ENCODE measurements around the gene TNFRSF13B.
A peak's percentile ranks its signal among the peaks of the same experiment; 100 is the strongest.
"Not testable (repeated sequence)": the region's sequence is repeated elsewhere in the genome, so short reads cannot be mapped to it uniquely, and the experiment has no call there.

The TNFRSF13B gene

DNA sequence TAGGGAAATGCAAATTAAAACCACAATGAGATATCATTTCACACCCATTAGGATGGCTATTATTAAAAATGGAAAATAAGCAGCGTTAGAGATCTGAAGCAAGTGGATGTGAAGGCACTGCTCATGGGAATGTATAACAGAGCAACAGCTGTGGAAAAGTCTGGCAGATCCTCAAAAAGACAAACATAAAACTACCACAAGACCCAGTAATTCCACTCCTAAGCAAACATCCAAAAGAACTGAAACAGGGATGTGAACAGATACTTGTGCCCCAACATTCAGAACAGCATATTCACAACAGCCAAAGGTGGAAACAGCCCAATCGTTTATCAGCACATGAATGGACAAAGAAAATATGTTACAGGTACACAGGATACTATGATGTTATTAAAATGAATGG is 10.9 kb downstream of the TNFRSF13B start:
- DNase-seq (ENCODE audit: low spot score) = not testable (repeated sequence)

DNA sequence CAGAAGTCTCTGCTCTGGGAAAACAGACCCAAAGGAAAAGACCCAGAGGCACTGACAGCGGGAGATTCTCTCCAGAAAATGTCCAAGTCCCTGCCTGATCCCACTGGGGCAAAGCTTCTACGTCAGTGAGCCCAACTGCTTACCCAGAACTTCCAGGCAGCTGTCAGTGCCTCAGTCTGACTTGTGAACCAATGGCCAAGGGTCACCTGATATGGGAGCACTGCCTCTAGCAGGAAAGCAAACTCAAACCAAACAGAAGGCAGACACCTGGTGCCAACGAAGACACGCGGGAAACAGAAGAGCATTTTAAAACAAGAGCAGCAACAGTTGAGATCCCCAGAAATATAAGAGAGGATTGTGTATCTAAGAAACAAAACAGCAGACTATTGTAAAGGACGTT is 16.9 kb downstream of the TNFRSF13B start:
- peak; percentile 55 for DNase-seq (ENCODE audit: low spot score)

DNA sequence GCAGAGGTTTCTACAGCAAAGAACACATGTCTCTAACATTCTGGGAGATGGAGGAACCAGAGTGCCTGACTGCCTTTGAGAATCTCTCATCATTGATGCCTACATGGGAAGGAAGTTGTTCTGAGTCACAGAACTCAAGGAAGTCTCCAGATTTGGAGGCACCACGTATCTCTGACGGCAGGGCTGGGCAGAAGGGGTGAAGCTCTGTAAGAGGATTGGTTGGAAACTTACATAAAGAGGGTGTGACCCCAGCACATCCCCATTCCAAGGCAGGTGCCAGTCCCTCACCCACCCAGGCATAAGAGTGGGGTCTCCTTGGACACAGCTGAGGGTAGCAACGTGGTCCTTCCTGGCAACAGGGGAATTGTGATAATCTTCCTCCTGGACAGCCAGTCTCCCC is 17.4 kb downstream of the TNFRSF13B start:
- DNase-seq (ENCODE audit: low spot score) = peak; percentile 35

DNA sequence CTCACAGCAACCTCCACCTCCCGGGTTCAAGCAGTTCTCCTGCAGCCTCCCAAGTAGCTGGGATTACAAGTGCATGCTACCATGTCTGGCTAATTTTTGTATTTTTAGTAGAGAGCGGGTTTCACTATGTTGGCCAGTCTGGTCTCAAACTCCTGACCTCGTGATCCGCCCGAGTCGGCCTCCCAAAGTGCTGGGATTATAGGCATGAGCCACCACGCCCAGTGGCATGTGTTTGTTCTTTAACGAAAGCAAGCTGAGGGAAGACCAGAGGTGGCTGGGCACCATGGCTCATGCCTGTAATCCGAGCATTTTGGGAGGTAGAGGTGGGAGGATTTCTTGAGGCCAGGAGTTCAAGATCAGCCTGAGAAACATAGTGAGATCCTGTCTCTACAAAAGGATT is 18.1 kb downstream of the TNFRSF13B start:
- no peak for DNase-seq (ENCODE audit: low spot score)

DNA sequence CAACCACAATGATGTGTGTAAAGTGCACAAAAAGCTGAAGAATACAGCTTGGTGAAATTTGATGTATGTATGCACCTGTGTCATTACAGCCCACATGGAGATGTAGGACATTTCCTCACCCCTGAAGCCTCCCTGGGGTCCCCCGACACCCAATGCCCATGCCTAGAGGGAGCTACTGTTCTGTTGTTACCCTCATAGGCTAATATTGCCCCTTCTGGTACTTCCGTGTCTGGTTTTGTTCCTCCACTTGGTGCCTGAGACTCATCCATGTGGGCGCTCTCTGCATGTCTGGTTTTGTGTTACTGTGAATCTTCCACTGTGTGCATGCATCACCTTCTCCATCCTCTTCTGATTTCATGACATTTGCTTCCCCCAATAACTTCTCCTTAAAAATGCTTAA is 18.6 kb downstream of the TNFRSF13B start:
- no peak for DNase-seq (ENCODE audit: low spot score)

DNA sequence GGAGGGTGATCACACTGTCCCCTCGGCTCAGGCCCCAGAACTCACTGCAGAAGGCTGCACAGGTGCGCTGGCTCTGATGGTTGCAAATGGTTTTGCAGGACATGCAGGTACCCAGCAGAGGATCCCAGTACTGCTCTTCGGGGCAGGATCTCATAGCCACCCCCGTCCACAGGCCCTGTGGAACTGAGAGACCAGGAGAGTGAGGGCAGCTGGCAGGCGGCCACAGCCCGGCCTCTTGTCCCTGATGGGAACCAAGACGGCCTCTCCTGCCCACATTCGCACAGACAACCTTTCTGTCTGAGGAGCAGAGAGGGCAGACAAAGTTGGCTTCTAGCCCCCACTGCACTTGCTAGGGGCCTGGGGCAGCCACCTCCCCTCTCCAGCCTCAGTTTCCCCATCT is 19.5 kb downstream of the TNFRSF13B start:
- DNase-seq (ENCODE audit: low spot score) = no peak

DNA sequence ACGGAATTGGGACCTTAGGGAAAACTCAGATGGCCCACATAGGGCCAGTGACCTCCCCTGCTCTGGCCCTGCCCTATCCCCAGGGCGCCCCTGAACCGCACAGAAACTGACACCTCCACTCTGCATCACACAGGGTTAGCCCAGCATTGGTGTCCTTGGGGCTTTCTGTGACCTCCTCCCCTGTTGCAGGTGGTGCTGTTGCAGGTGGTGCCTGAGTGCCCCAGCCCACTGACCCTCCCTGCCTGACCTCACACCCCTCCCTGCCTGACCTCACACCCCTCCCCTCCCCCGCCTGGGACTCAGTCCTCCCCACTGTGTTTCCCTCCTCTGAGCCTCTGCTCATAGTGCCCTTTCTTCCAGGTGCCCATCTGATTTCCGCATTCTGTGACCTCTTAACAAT is 21.4 kb downstream of the TNFRSF13B start:
- DNase-seq (ENCODE audit: low spot score) = no peak

DNA sequence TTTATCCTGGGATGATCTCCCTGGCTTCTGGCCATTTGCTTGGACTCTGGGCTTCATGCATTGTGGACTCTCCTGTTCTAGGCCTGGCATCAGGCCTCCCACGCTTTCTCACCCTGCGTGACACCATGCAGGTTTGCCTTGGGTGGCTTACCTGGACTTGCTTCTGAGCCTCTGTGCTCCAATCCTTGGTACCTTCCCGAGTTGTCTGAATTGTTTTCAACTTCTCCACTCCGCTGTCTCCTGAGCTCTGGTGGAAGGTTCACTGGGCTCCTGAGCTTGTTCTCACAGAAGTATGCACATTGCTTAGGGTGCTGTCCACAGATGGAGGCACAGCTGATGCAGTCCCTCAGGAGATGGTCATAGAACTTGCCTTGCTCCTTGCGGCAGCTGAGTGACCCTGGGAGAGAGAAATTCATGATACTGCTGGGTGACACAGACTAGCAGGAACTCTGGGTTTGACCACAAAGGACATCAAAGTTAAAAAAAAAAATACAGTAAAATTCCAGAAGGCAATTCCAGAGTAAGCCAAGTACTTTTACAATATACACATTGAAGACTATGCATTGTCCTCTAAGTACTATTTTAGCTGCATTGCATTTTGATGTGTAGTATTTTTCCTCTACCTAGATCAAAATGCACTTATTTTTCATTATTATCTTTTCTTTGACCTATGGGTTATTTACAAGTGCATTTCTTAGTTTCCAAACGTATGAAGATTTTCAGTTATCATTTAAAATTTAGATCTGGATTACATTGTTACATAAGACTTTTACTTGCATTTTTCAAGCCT is 23.1 kb downstream of the TNFRSF13B start:
- no peak for DNase-seq (ENCODE audit: low spot score)

DNA sequence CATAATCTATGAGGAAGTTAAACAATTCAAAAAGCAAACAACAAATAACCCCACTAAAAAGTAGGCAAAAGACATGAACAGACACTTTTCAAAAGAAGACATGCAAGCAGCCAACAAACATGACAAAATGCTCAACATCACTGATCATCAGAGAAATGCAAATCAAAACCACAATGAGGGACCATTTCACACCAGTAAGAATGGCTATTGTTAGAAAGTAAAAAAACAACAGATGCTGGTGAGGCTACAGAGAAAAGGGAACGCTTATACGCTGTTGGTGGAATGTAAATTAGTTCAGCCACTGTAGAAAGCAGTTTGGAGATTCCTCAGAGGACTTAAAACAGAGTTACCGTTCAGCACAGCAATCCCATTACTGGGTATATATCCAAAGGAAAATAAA is 24.4 kb downstream of the TNFRSF13B start:
- peak; percentile 89 for DNase-seq (ENCODE audit: low spot score)

DNA sequence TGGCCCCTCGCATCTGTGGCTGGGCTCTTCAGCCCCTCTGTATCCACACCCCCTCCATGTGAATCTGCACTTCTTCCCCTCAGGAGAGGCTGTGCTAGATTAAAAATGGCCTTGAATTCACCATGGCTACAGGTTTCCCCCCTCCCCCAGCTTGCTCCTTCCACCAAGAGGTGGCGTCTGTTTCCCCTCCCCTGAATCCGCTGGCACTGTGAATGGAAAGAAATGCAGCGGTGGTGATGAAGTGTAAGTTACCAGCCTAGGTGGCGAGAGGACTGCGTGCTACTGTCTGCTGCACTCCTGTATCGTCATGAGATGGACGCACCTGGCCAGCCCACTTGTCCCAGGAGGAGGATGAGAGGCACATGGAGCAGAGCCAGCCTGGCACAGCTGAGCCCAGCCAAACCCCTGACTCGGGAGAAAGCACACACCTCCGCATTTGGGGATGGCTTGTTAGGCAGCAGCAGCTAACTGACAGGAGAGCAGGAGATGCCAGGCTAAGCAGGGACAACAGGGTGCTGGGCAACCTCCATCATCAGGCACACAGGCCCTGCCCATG is 26.2 kb downstream of the TNFRSF13B start:
- DNase-seq (ENCODE audit: low spot score) = no peak

DNA sequence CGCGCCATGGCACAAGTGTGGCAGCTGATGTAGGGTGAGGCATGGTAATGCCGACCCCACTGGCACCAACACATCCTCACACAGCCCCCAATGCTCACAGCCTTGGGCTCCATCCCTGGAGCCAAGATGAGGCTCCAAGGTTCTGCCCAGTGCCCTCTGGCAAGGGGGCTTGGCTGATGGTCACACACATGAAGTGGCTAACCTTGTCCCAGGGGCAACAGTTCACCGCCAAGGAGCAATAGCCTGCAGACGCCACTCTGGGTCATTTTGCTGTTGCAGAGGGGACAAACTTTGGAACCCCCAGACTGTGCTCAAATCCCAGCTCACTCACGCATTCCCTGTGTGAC is 26.8 kb downstream of the TNFRSF13B start:
- DNase-seq (ENCODE audit: low spot score) = no peak

DNA sequence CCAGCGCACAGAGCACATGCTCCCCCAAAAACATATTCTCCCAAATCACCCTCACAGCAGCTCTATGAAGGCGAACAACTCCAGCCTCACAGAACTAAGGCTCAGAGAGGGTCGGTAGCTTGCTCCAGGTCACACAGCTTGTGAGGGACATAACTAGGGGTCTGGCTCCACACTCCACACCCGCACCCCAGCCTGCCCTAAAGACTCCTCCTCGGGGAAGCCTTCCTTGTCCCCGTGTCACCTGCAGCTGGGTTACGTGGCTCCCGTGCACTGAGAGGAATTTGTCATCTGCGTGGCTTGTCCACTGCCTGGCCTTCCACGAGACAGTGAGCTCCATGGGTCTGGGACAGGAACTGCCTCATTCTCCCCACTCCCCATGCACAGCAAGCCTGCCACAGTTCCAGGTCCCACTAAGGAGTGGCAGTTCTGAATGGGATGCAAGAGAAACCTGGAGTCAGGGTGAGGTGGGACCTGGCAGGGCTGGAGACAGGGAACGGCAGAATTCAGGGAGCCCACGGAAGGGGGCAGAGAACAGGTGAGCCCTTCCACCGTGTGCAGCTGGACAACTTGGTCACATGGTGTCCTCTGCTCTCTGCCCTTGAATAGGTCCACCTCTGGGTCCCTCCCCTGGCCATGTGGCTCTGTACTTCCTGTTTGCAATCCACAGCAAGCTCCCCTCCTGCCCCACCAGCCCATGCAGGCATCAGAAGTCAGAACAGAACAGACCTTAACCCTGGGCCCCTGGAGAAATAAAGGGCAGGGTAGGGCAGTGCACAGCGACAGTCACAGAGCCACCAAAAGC is 27.4 kb downstream of the TNFRSF13B start:
- DNase-seq (ENCODE audit: low spot score) = no peak

DNA sequence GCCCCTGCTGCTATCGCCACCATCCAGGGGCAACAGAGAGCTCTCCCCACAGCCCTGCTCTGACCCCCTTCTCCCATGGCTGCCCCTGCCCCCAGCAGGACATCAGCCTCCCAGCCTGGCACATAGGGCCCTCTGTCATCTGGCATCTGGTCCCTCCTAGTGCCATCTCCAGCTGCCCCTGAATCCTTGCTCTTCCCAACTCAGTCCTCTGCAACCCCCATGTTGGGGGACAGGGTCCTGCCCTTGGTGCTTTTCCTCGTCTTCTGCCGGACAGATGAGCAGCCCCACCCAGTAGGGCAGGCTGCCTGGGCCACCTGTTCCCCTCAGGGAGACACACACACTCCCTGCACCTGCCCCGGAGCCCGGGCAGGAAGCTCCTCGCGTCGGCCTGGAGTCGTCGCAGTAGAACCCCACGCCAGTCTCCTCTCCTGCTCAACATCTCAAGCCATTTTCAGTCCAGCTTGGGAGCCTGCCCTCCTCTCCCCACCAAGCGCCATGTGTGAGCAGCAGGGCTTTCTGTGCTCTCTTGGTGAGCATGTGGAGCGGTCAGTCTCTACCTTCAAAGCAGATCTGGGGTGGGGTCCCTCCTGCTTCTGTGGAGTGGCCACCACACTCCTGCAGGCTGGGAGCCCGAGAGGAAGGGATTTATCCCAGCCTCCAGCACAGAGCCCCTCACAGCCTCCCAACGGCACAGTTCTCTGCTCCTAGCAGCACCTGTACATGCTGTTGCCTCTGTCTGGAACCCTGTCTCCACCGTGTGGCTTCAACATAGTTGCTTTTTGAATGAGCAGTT is 28.2 kb downstream of the TNFRSF13B start:
- no peak for DNase-seq (ENCODE audit: low spot score)

DNA sequence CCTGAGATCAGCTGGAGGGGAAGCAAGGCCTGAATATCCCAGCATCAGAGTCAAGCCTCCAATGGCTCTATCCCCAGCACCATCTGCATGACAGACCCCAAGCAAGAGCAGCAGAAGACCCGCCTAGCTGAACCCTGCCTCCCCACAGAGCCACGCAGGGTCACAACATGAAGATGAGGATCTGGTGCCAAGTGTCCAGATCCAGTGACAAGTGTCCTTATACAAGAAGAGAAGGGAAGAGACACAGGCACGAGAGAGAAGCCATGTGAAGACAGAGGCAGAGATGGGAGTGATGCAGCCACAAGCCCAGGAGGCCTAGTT is 28.9 kb downstream of the TNFRSF13B start:
- DNase-seq (ENCODE audit: low spot score) = no peak

DNA sequence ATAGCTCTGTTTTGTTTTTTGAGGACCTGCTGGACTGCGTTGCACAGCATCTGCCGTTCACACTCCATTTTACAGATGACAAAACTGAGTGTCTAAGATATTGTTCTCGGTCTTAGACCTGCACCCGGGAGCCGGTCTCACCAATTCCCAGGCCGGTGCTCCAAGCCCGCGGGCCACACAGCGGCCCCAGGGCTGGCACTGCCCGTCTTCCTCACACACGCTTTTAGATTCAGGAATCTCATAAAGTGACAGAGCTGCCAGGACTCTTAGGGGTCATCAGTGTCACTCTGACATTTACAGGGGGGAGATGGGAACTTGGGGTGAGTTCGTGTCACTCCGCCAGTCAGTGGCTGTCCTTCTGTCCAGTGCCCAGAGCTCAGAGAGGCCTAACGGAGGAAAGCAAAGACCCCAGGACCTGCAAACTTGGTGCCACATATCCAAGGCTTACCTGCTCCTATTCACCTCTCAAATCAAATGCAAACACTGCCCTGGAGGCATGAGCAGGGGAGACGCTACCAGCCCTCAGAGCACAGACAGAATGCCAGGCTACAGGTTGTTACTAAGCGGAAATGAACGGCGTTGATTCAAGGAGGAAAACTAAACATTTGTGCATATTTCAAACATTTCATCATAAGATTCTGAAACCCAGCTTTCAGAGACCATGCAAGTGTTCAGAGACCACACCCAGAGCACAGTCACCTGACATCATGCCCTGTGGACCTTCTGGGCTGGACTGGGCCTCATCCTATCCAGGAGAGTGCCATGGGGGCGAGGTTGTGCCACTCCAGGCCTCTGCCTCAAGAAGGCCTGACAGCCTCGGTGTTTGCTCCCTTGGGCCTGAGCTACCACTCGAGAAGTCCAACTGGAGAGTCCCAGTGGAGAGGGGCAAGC is 29.5 kb downstream of the TNFRSF13B start:
- no peak for DNase-seq (ENCODE audit: low spot score)

DNA sequence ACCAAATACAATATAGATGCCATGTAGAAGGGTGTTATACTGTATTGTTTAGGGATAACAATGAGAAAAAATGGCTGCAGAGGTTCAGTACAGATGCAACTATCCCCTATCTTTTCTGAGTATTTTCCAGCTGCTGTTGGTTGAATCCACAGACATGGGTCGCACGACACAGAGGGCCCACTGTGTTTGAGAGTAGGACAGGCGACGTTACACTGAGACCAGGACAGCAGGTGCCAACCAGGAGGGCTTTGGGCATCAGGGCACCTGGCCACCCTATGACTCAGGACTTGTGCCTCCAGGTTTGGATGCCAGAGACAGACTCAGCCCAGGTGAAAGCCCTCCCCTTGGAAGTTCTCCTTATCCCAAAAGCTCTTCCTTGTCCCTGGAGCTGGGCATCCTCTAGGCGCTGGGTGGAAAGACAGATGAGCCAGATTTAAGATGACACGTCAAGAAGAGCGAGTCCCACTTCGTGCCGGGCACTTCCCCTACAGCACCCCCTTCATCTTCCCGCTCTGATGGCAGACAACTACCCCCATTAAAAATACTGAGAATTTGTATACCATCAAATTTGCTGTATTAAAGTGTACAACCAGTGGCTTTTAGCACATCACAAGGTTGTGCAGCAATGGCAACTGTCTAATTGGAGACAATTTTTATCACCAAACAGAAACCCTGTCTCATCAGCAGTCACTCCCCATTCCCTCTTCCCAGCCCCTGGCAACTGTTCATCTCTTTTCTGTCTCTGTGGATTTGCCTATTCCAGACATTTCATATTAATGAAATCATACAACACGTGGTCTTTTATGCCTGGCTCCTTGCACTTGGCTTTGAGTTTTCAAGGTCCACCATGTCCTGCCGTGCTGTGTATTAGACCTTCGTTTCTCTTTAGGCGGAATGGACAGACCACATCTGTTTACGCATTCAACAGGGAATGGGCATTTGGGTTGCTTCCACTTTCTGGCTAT is 30.6 kb downstream of the TNFRSF13B start:
- no peak for DNase-seq (ENCODE audit: low spot score)

DNA sequence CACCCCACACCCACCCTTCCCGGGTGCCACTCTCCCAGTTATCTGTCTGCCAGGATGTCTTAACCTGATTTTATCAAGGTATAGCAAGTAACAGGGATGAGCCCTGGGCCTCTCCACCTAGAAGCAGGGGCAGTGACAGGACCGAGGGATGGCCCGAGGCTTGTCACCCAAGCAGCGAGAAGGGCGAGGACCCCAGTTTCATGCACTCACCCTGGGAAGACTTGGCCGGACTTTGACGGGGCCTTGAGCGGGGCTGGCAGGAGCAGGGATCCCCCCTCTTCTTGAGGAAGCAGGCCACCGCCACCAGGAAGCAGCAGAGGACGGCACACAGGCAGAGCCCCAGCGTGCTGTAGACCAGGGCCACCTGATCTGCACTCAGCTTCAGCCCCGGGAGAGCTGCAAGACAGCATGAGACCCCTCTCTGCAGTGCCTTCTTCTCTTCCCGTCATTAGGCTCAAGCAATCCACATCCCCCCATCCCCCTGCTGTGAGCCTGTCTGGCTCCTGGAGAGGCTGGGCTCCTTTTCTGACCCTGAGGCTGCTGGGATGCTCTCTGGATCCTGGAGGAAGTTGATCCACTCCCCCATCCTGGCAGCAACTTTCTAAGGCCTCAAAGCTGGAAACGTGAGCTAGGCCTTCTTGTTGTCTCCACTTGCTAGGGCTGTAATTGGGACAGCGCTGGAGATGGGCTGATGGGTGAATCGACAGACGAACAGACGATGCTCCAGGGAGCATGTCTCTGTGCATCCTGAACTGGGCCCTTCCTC is 31.6 kb downstream of the TNFRSF13B start:
- DNase-seq (ENCODE audit: low spot score) = no peak

DNA sequence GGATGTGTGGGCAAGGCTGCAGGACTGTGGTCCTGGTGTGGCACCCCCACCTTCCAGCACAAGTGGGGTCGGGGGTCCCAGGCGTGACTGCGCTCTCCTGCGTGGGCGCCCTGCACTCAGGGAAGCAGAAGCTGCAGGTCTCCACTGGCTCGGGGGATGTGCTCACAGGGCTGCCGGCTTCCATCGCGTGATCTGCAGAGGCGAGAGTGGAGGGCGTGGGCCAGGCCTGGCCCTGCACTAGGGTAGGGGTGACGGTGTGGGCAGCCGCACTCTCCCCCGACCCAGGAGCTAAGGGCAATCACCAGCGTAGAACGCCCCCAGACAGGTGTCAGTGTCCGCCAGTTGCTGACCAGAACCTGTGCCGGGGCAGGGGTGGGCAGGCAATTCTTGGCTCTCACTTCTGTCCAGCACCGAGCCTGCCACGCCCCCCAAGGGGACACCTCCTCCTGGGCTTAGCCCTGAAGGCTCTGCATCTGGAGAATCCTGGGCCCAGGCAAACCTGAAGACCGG is 32.3 kb downstream of the TNFRSF13B start:
- no peak for DNase-seq (ENCODE audit: low spot score)

DNA sequence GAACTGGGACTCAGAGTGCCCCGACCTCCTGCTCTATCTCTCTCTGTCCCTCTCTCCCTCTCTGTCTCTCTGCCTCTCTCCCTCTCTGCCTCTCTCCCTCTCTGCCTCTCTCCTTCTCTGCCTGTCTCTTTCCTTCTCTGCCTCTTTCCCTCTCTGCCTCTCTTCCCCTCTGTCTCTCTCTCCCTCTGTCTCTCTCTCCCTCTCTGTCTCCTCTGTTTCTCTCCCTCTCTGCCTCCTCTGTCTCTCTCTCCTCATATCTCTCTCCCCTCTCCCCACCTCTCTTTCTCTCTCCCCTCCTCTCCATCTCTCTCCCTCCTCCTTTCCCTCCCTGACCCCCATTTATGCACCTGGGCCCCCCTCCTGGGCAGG is 32.7 kb downstream of the TNFRSF13B start:
- no peak for DNase-seq (ENCODE audit: low spot score)
